GM20000 (cell line): ENCODE results near the gene SLC5A5.
"Not testable (repeated sequence)": the region's sequence is repeated elsewhere in the genome, so short reads cannot be mapped to it uniquely, and the experiment has no call there.

ENCODE experiments used
- DNase-seq: peaks from one replicate; pipeline ENCODE4 v3.0.0; 2012; ENCODE audit warnings: low spot score
- CTCF ChIP-seq: IDR thresholded peaks from 2 replicates; pipeline ENCODE4 v1.5.1; 2012; ENCODE audit warnings: mild to moderate bottlenecking, control low read depth; ENCODE audit errors: extremely low read depth, missing control alignments

SLC5A5 gene

GRCh38 chr19:17902701-17903100 lies 31.0 kb downstream of the SLC5A5 start:
- TF ChIP-seq CTCF = no peak
- no peak for DNase-seq

- no peak for DNase-seq
- no peak for TF ChIP-seq CTCF
These were observed 36.5 kb downstream of the SLC5A5 start for GRCh38 chr19:17908244-17908643.

DNA sequence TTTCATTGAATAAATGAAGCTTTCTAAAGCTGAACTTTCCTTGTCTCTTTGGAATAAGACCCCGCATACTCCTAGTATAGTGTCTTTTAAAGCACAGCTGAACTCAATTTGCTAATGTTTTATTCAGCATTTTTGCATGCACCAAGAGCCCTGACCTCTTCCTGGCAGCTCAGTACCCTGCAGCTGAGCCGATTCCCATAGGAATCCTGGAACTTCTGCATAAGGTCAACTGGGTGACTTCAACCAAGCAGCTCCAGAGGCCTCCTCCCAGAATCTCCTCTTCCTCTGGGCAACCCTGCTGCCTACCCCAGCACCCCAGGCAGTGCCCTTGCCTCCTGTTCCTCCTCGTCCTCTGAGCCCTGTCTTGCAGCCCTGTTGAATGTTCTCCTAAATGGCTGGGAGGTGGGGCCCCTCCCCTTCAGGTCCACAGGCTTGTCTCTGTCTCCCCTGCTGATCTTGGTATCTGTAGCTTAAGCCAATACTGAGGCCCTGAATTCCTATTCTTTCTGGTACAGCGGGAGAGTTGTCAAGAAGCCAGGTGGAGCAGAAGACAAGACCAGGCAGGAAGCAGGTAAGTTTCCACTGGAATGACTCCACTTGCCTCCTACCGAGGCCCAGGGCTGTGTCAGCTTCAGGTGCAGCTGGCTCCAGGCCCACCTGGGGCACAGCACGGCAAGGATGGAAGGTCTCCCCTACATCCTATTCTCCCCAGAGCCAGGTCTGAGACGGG lies 37.4 kb downstream of the SLC5A5 start:
- no peak for DNase-seq

GRCh38 chr19:17910791-17911360 lies 39.1 kb downstream of the SLC5A5 start:
- no peak for TF ChIP-seq CTCF
- DNase-seq = no peak

More for the DNA sequence above, 37.4 kb downstream of the SLC5A5 start:
- TF ChIP-seq CTCF = no peak

DNA sequence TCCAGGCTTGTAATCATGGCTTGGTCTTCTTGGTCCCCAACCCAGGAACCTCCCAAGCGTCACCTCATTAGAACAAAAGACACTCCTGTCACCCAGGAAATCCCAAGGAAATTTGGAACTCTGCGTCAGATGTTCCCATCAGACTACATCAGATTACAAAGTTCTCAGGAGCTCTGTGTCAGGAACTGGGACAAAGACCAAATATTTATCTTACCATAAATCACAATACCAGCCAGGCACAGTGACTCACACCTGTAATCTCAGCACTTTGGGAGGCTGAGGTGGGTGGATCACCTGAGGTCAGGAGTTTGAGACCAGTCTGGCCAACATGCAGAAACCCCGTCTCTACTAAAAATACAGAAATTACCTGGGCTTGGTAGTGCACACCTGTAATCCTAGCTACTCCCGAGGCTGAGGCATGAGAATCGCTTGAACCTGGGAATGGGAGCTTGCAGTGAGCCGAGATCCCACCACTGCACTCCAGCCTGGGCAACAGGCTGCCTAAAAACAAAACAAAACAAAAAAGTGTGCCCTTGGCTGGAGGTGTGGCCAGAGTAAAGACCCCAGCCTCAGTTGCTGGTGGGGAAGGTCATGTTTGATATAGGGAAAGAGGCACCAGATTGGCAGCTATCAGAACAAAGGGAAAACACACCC lies 44.3 kb downstream of the SLC5A5 start:
- TF ChIP-seq CTCF = no peak
- no peak for DNase-seq

DNA sequence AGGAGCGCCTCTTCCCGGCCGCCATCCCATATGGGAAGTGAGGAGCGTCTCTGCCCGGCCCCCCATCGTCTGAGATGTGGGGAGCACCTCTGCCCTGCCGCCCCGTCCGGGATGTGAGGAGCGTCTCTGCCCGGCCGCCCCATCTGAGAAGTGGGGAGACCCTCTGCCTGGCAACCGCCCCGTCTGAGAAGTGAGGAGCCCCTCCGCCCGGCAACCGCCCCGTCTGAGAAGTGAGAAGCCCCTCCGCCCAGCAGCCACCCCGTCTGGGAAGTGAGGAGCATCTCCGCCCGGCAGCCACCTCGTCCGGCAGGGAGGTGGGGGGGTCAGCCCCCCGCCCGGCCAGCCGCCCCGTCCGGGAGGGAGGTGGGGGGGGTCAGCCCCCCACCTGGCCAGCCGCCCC lies 46.4 kb downstream of the SLC5A5 start:
- not testable (repeated sequence) for DNase-seq

DNA sequence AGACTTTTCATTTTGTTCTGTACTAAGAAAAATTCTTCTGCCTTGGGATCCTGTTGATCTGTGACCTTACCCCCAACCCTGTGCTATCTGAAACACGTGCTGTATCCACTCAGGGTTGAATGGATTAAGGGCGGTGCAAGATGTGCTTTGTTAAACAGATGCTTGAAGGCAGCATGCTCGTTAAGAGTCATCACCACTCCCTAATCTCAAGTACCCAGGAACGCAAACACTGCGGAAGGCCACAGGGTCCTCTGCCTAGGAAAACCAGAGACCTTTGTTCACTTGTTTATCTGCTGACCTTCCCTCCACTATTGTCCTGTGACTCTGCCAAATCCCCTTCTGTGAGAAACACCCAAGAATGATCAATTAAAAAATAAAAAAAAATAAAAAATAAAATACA lies 47.4 kb downstream of the SLC5A5 start:
- DNase-seq = not testable (repeated sequence)

GRCh38 chr19:17920527-17920926 lies 48.8 kb downstream of the SLC5A5 start:
- DNase-seq = no peak
- TF ChIP-seq CTCF = no peak
